Measurements from ENCODE around the gene ARHGEF28. TPM values are rescaled to one million over a fixed set of nuclear protein-coding genes. Genes with fewer than 3 reads are reported as not detected.

Gene ARHGEF28
- total and polyA plus RNA-seq, 2 donors (not counting 1 experiment from before 2014, with no cell fraction given) = not detected

GRCh38 chr5:73654171-73654811, 28.3 kb downstream of the ARHGEF28 start:
- H3K9me3 ChIP-seq (ENCODE audit: control extremely low read depth in 1 of 3, control insufficient read depth in 2 of 3, insufficient read depth in 1 of 3, low read length in 2 of 3) = no peaks in the 10 kb centered on the region
- no peak overlapping the region for H3K4me2 ChIP-seq (replicated peaks; ENCODE audit: low read depth, low read length, poor library complexity, severe bottlenecking)
- Mint-ChIP-seq H3K9me3 (ENCODE audit: insufficient read depth) (no peaks in the 10 kb centered on the region), H3K27me3 (peaks cover 5% of the 10 kb centered on the region), H3K4me3 (no peak overlapping the region), H3K4me1 (no peaks in the 10 kb centered on the region), H3K27ac (no peak overlapping the region)
- H3K27me3 ChIP-seq (replicated peaks in 1 of 4; ENCODE audit: control extremely low read depth in 1 of 4, control insufficient read depth in 3 of 4, insufficient read depth in 4 of 4, low read length in 3 of 4) = peaks cover 0 to 2% (median 0%) of the 10 kb centered on the region in 4 experiments
- H3K4me3 ChIP-seq (ENCODE audit: control extremely low read depth in 1 of 5, extremely low read depth in 1 of 5, insufficient read depth in 1 of 5, low read depth in 2 of 5, low read length in 4 of 5) = no peak overlapping the region
- H3K27ac ChIP-seq (ENCODE audit: low read length in 2 of 2) = no peak overlapping the region
- 29% methylated on average over 3 of the region's 3 CpGs for WGBS (ENCODE audit: insufficient coverage)
- intact Hi-C loops (cut with micrococcal nuclease) = no loop called here
- no peaks in the 10 kb centered on the region for H4K20me1 ChIP-seq (ENCODE audit: control insufficient read depth, insufficient read depth, low read length, poor library complexity, severe bottlenecking)
- ATAC-seq (ENCODE audit: low read depth) (no peak), DNase-seq (no peak)
- no peaks in the 10 kb centered on the region for H3K36me3 ChIP-seq (replicated peaks in 1 of 2; ENCODE audit: control extremely low read depth in 1 of 2, control insufficient read depth in 1 of 2, extremely low read depth in 1 of 2, insufficient read depth in 2 of 2, low read length in 1 of 2)
- TF ChIP-seq EZH2 (IDR thresholded peaks at IDR 0.05; ENCODE audit: borderline replicate concordance, insufficient read depth, low read depth, low read length, poor library complexity, severe bottlenecking) (no peak), CTCF (IDR thresholded peaks at IDR 0.05) (no peak)
- H3K9ac ChIP-seq (ENCODE audit: low read length) = no peak overlapping the region
- no peaks in the 10 kb centered on the region for H3K79me2 ChIP-seq (ENCODE audit: control insufficient read depth, insufficient read depth, low read length)
- H2AFZ ChIP-seq (ENCODE audit: insufficient read depth, low read depth, low read length, poor library complexity, severe bottlenecking) = no peak overlapping the region
- H3K4me1 ChIP-seq (ENCODE audit: control insufficient read depth in 2 of 2, insufficient read depth in 2 of 2, low read length in 2 of 2) = no peaks in the 10 kb centered on the region
- POLR2A ChIA-PET = no interaction called here
- CTCF ChIA-PET = no interaction called here

GRCh38 chr5:73654819-73655318, 28.9 kb downstream of the ARHGEF28 start:
- H3K27ac ChIP-seq (ENCODE audit: low read length in 2 of 2) = no peak overlapping the region
- H3K4me2 ChIP-seq (replicated peaks; ENCODE audit: low read depth, low read length, poor library complexity, severe bottlenecking) = no peak overlapping the region
- Mint-ChIP-seq H3K27ac (no peak overlapping the region), H3K4me1 (no peaks in the 10 kb centered on the region), H3K27me3 (peaks cover 2% of the 10 kb centered on the region), H3K4me3 (no peak overlapping the region), H3K9me3 (ENCODE audit: insufficient read depth) (no peaks in the 10 kb centered on the region)
- H3K9ac ChIP-seq (ENCODE audit: low read length) = no peak overlapping the region
- H3K36me3 ChIP-seq (replicated peaks in 1 of 2; ENCODE audit: control extremely low read depth in 1 of 2, control insufficient read depth in 1 of 2, extremely low read depth in 1 of 2, insufficient read depth in 2 of 2, low read length in 1 of 2) = no peaks in the 10 kb centered on the region
- POLR2A ChIA-PET = no interaction called here
- H3K4me1 ChIP-seq (ENCODE audit: control insufficient read depth in 2 of 2, insufficient read depth in 2 of 2, low read length in 2 of 2) = no peaks in the 10 kb centered on the region
- H3K27me3 ChIP-seq (replicated peaks in 1 of 4; ENCODE audit: control extremely low read depth in 1 of 4, control insufficient read depth in 3 of 4, insufficient read depth in 4 of 4, low read length in 3 of 4) = peaks cover 0 to under 1% (median 0%) of the 10 kb centered on the region in 4 experiments
- no peaks in the 10 kb centered on the region for H3K9me3 ChIP-seq (ENCODE audit: control extremely low read depth in 1 of 3, control insufficient read depth in 2 of 3, insufficient read depth in 1 of 3, low read length in 2 of 3)
- no peak overlapping the region for H2AFZ ChIP-seq (ENCODE audit: insufficient read depth, low read depth, low read length, poor library complexity, severe bottlenecking)
- H3K4me3 ChIP-seq (ENCODE audit: control extremely low read depth in 1 of 5, extremely low read depth in 1 of 5, insufficient read depth in 1 of 5, low read depth in 2 of 5, low read length in 4 of 5) = no peak overlapping the region
- WGBS (ENCODE audit: insufficient coverage) = no CpG with 5 or more reads among the region's 2 CpGs
- intact Hi-C loops (cut with micrococcal nuclease) = no loop called here
- TF ChIP-seq CTCF (IDR thresholded peaks at IDR 0.05) = no peak
- TF ChIP-seq EZH2 (IDR thresholded peaks at IDR 0.05; ENCODE audit: borderline replicate concordance, insufficient read depth, low read depth, low read length, poor library complexity, severe bottlenecking) = no peak
- H3K79me2 ChIP-seq (ENCODE audit: control insufficient read depth, insufficient read depth, low read length) = no peaks in the 10 kb centered on the region
- DNase-seq (no peak), ATAC-seq (ENCODE audit: low read depth) (no peak)
- CTCF ChIA-PET = no interaction called here
- no peaks in the 10 kb centered on the region for H4K20me1 ChIP-seq (ENCODE audit: control insufficient read depth, insufficient read depth, low read length, poor library complexity, severe bottlenecking)

Data from B cell (primary cell).